ENCODE measurements around the gene MUC5B. TPM values are rescaled to one million over a fixed set of nuclear protein-coding genes. Genes with fewer than 3 reads are reported as not detected.
"Not testable (repeated sequence)": the region's sequence is repeated elsewhere in the genome, so short reads cannot be mapped to it uniquely, and the experiment has no call there.

The MUC5B gene
- total RNA-seq, 1 donor from 2014 or later, result not detected

- DNase-seq (ENCODE audit: extremely low read depth, low read depth, low spot score), result no peak
Measured at GRCh38 chr11:1202776-1203504, 19.9 kb upstream of the MUC5B start.

GRCh38 chr11:1203505-1204271 is 19.2 kb upstream of the MUC5B start:
- no peak for DNase-seq (ENCODE audit: extremely low read depth, low read depth, low spot score)

GRCh38 chr11:1204381-1205101 is 18.3 kb upstream of the MUC5B start:
- DNase-seq (ENCODE audit: extremely low read depth, low read depth, low spot score), result no peak

GRCh38 chr11:1205121-1205986 is 17.5 kb upstream of the MUC5B start:
- no peak for DNase-seq (ENCODE audit: extremely low read depth, low read depth, low spot score)

- no peak for DNase-seq (ENCODE audit: extremely low read depth, low read depth, low spot score)
Measured at GRCh38 chr11:1205987-1206331, 16.9 kb upstream of the MUC5B start.

GRCh38 chr11:1206391-1207271 is 16.2 kb upstream of the MUC5B start:
- DNase-seq (ENCODE audit: extremely low read depth, low read depth, low spot score), result no peak

GRCh38 chr11:1207401-1208143 is 15.3 kb upstream of the MUC5B start:
- no peak for DNase-seq (ENCODE audit: extremely low read depth, low read depth, low spot score)

- DNase-seq (ENCODE audit: extremely low read depth, low read depth, low spot score), result no peak
Measured at GRCh38 chr11:1208144-1208393, 14.8 kb upstream of the MUC5B start.

GRCh38 chr11:1208394-1209261 is 14.2 kb upstream of the MUC5B start:
- no peak for DNase-seq (ENCODE audit: extremely low read depth, low read depth, low spot score)

GRCh38 chr11:1209371-1210057 is 13.4 kb upstream of the MUC5B start:
- DNase-seq (ENCODE audit: extremely low read depth, low read depth, low spot score), result no peak

- no peak for DNase-seq (ENCODE audit: extremely low read depth, low read depth, low spot score)
Measured at GRCh38 chr11:1211838-1212237, 11.0 kb upstream of the MUC5B start.

- not testable (repeated sequence) for DNase-seq (ENCODE audit: extremely low read depth, low read depth, low spot score)
Measured at GRCh38 chr11:1215826-1216225, 7.0 kb upstream of the MUC5B start.

- no peak for DNase-seq (ENCODE audit: extremely low read depth, low read depth, low spot score)
Measured at GRCh38 chr11:1217151-1217550, 5.7 kb upstream of the MUC5B start.

GRCh38 chr11:1218256-1218787 is 4.5 kb upstream of the MUC5B start:
- no peak for DNase-seq (ENCODE audit: extremely low read depth, low read depth, low spot score)

GRCh38 chr11:1218788-1219445 is 3.9 kb upstream of the MUC5B start:
- no peak for DNase-seq (ENCODE audit: extremely low read depth, low read depth, low spot score)

GRCh38 chr11:1219446-1219833 is 3.4 kb upstream of the MUC5B start:
- DNase-seq (ENCODE audit: extremely low read depth, low read depth, low spot score), result no peak
